Bladder microvascular endothelial cell (primary cell): ENCODE data around the gene HLA-DQB1. TPM values are rescaled to one million over a fixed set of nuclear protein-coding genes. Genes with fewer than 3 reads are reported as not detected.

ENCODE experiments used
- total RNA-seq: library from RNA; depleted of rRNA; stranded (reverse); fragments of >200 nt; gene quantifications from 2 replicates; pipeline ENCODE4 v1.2.3, GENCODE V29; 2014

Gene HLA-DQB1
- total RNA-seq = 1.6 TPM in 1 of 2 replicates, not detected in the other

GRCh38 chr6:32666420-32667300 is at the start of gene HLA-DQB1:
TSS of gene HLA-DQB1 (minus strand) at chr6:32666657. CDS start at chr6:32666607, 50 bp downstream.

GRCh38 chr6:32637219-32637880 is 29.1 kb downstream of the HLA-DQB1 start, which contains the start of gene HLA-DQA1:
TSS of gene HLA-DQA1 (plus strand) at chr6:32637406. CDS start at chr6:32637459, 53 bp downstream.

Other genes with a start within 250 kb of the HLA-DQB1 start
- 2.9 TPM in 1 of 2 replicates, not detected in the other for gene HLA-DRA, start 226.8 kb downstream of the HLA-DQB1 start, total RNA-seq
- gene HLA-DRB5, start 136.4 kb downstream of the HLA-DQB1 start, total RNA-seq = 1.6 and 12.3 TPM in 2 replicates
- 4.2 and 55.4 TPM in 2 replicates for gene HLA-DRB1, start 76.8 kb downstream of the HLA-DQB1 start, total RNA-seq
- not detected in 2 replicates for gene HLA-DQA1, start 29.3 kb downstream of the HLA-DQB1 start, total RNA-seq
- gene HLA-DQA2, start 74.7 kb upstream of the HLA-DQB1 start, total RNA-seq = not detected in 2 replicates
- not detected in 2 replicates for gene HLA-DQB2, start 96.9 kb upstream of the HLA-DQB1 start, total RNA-seq
- not detected in 2 replicates for gene HLA-DOB, start 150.3 kb upstream of the HLA-DQB1 start, total RNA-seq
- gene TAP2, start 172.1 kb upstream of the HLA-DQB1 start, total RNA-seq = 50.0 and 113 TPM in 2 replicates
- 67.2 and 113 TPM in 2 replicates for gene PSMB8, start 177.4 kb upstream of the HLA-DQB1 start, total RNA-seq
- 65.6 and 77.2 TPM in 2 replicates for gene TAP1, start 187.0 kb upstream of the HLA-DQB1 start, total RNA-seq
- gene PSMB9, start 187.5 kb upstream of the HLA-DQB1 start, total RNA-seq = 27.0 and 55.5 TPM in 2 replicates